Lung (tissue), 12 donors: ENCODE results near the gene SRRM4. TPM values are rescaled to one million over a fixed set of nuclear protein-coding genes. Genes with fewer than 3 reads are reported as not detected.

Source experiments
- ATAC-seq: fragments of 200-7000 bp; cut with Tn5 transposase; one replicate; pipeline ENCODE4 v1.9.1; 2020; ENCODE audit warnings: moderate number of reproducible peaks; ENCODE audit not compliant: insufficient read depth, low FRiP score
- DNase-seq, 3 donors: peaks; one replicate each; pipeline ENCODE4 v3.0.0-alpha.2; 2013 to 2017
- H3K27ac ChIP-seq, 2 donors: one replicate each; pipeline ENCODE4 v1.5.1; 2013; ENCODE audit warnings: mild to moderate bottlenecking in 2 of 2, moderate library complexity in 2 of 2, control low read depth in 1 of 2, inconsistent platforms in 1 of 2, low read depth in 1 of 2, low read length in 1 of 2
- H3K27me3 ChIP-seq, 3 donors: one replicate each; pipeline ENCODE4 v1.5.1; 2013; ENCODE audit warnings: low read length in 2 of 3; ENCODE audit not compliant: control insufficient read depth in 3 of 3, insufficient read depth in 3 of 3
- H3K36me3 ChIP-seq, 4 donors: one replicate each; pipeline ENCODE4 v1.5.1; 2013; ENCODE audit warnings: low read length in 4 of 4, mild to moderate bottlenecking in 1 of 4, moderate library complexity in 1 of 4; ENCODE audit not compliant: control insufficient read depth in 4 of 4, insufficient read depth in 4 of 4
- H3K4me1 ChIP-seq, 5 donors: one replicate each; pipeline ENCODE4 v1.5.1; 2013; ENCODE audit warnings: low read length in 5 of 5, mild to moderate bottlenecking in 2 of 5, moderate library complexity in 1 of 5; ENCODE audit not compliant: control insufficient read depth in 5 of 5, insufficient read depth in 5 of 5
- H3K4me3 ChIP-seq: one replicate; pipeline ENCODE4 v1.5.1; 2013; ENCODE audit warnings: mild to moderate bottlenecking, control low read depth, moderate library complexity
- H3K9ac ChIP-seq, 2 donors: one replicate each; pipeline ENCODE4 v1.5.1; 2013; ENCODE audit warnings: low read length in 2 of 2, control low read depth in 1 of 2; ENCODE audit not compliant: insufficient read depth in 1 of 2
- H3K9me3 ChIP-seq, 4 donors: one replicate each; pipeline ENCODE4 v1.5.1; 2013; ENCODE audit warnings: low read length in 3 of 4, mild to moderate bottlenecking in 1 of 4, moderate library complexity in 1 of 4; ENCODE audit not compliant: control insufficient read depth in 4 of 4, insufficient read depth in 3 of 4
- CTCF ChIP-seq: IDR thresholded peaks from 2 replicates; pipeline ENCODE4 v1.5.1; 2012; ENCODE audit warnings: mild to moderate bottlenecking; ENCODE audit errors: control extremely low read depth, extremely low read depth
- WGBS, 2 donors: extraction: QIAGEN DNeasy Blood & Tissue Kit; methylation state at CpG; one replicate each; pipeline ENCODE4 v1.1.7; 2013; 5-methylcytosine and 5-hydroxymethylcytosine counted together
- polyA plus RNA-seq, 2 donors: library from polyadenylated mRNA; stranded (reverse); fragments of 200-250 nt; gene quantifications; one replicate each; pipeline ENCODE4 v1.2.1, GENCODE V29; 2013
- total RNA-seq, 2 donors: library from RNA; depleted of rRNA in 1 of 2; stranded (reverse); fragments of >200 nt in 1 of 2; gene quantifications; one replicate each; pipeline ENCODE4 v1.2.1, GENCODE V29; 2014 to 2021
- donor health status: control.
- donor health status: control.
- donor health status: Bipolar disorder and iron deficiency.
- donor health status: healthy.
- donor health status: DM: yes; HTN: yes; CAD: no.

SRRM4 gene
- total and polyA plus RNA-seq, 4 donors: 0.01 to 0.20 (median 0.03) TPM

DNA sequence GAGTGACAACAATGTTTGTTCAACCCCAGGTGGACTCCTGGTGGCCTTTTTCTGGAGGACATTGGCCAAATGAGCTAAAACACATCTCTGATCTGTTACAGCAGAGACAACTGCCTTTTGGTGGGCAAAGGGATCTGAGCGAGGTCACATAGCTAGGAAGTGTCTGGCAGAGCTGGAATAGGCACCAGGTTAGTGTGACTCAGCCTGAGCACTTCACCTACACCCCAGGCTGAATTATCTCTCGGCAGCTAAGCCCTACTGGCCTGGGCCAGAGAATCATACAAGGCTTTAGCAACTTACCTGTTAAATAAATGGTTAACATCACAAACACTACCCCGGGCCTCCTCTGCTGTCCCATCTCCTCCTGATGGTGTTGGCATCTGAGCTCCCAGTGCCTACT lies 147.2 kb downstream of the SRRM4 start:
- WGBS, 2 donors: 78 to 82% methylated on average over 3 of the region's 3 CpGs
- H3K9ac ChIP-seq: no peak overlapping the region
- no peak overlapping the region for H3K27ac ChIP-seq
- H3K27me3 ChIP-seq: no peaks in the 10 kb centered on the region
- ATAC-seq: no peak
- DNase-seq: no peak
- H3K4me1 ChIP-seq: no peaks in the 10 kb centered on the region
- H3K36me3 ChIP-seq: no peaks in the 10 kb centered on the region
- H3K4me3 ChIP-seq: no peak overlapping the region
- TF ChIP-seq CTCF: no peak
- H3K9me3 ChIP-seq: peaks cover 0 to 7% (median 1%) of the 10 kb centered on the region in 4 donors

- Histone ChIP-seq H3K9me3 (peaks cover 0 to 7% (median 1%) of the 10 kb centered on the region in 4 donors), H3K4me1 (no peaks in the 10 kb centered on the region), H3K9ac (no peak overlapping the region), H3K27me3 (no peaks in the 10 kb centered on the region), H3K36me3 (no peaks in the 10 kb centered on the region), H3K4me3 (no peak overlapping the region), H3K27ac (no peak overlapping the region)
- no peak for TF ChIP-seq CTCF
- 77 to 81% methylated on average over 3 of the region's 3 CpGs for WGBS, 2 donors
- ATAC-seq (no peak), DNase-seq (no peak)
Measured at GRCh38 chr12:119129827-119130434, 148.6 kb downstream of the SRRM4 start.

- H3K36me3 ChIP-seq: no peaks in the 10 kb centered on the region
- H3K27me3 ChIP-seq: no peaks in the 10 kb centered on the region
- no peak for DNase-seq
- peaks cover 0 to 7% (median 1%) of the 10 kb centered on the region in 4 donors for H3K9me3 ChIP-seq
- no peak overlapping the region for H3K9ac ChIP-seq
- WGBS, 2 donors: 94 to 96% methylated on average over 10 of the region's 10 CpGs
- H3K27ac ChIP-seq: no peak overlapping the region
- ATAC-seq: no peak
- no peaks in the 10 kb centered on the region for H3K4me1 ChIP-seq
- no peak for TF ChIP-seq CTCF
- no peak overlapping the region for H3K4me3 ChIP-seq
Measured at GRCh38 chr12:119130523-119130922, 149.2 kb downstream of the SRRM4 start.
